H7 (cell line): ENCODE measurements around the gene C1orf198. TPM values are rescaled to one million over a fixed set of nuclear protein-coding genes. Genes with fewer than 3 reads are reported as not detected.

Experiments used
- DNase-seq: peaks from one replicate; pipeline ENCODE4 v3.0.0; 2012
- H3K27me3 ChIP-seq: 2 replicates; pipeline ENCODE4 v1.6.0; 2011; ENCODE audit warnings: mild to moderate bottlenecking, low read length; ENCODE audit not compliant: control insufficient read depth, insufficient read depth
- H3K36me3 ChIP-seq: replicated peaks from 2 replicates; pipeline ENCODE4 v1.5.1; 2011; ENCODE audit warnings: low read length; ENCODE audit not compliant: control insufficient read depth, insufficient read depth
- H3K4me3 ChIP-seq: 2 replicates; pipeline ENCODE4 v1.5.1; 2011; ENCODE audit warnings: low read depth, mild to moderate bottlenecking, control low read depth, low read length, moderate library complexity; ENCODE audit not compliant: insufficient read depth
- total RNA-seq: library from RNA; depleted of rRNA; stranded (reverse); fragments of >200 nt; shearing (Covaris generic); gene quantifications from 2 replicates; pipeline ENCODE4 v1.2.3, GENCODE V29; 2014

C1orf198 gene
- total RNA-seq, 1 experiment from 2014 or later: 52.0 TPM

GRCh38 chr1:230843503-230844309 is 24.6 kb downstream of the C1orf198 start:
- no peak for DNase-seq
- Histone ChIP-seq H3K4me3 (no peak overlapping the region), H3K36me3 (peaks cover 6% of the 10 kb centered on the region; the same call in 1 of the 2 replicates), H3K27me3 (no peaks in the 10 kb centered on the region)

GRCh38 chr1:230842801-230843200 is 25.5 kb downstream of the C1orf198 start:
- H3K4me3 ChIP-seq: no peak overlapping the region
- no peaks in the 10 kb centered on the region for H3K27me3 ChIP-seq
- DNase-seq: no peak
- peaks cover 6% of the 10 kb centered on the region; the same call in 1 of the 2 replicates for H3K36me3 ChIP-seq

GRCh38 chr1:230839173-230839572 is 29.1 kb downstream of the C1orf198 start:
- H3K4me3 ChIP-seq: no peak overlapping the region
- no peaks in the 10 kb centered on the region for H3K27me3 ChIP-seq
- no peak for DNase-seq
- peaks cover 6% of the 10 kb centered on the region; the same call in 1 of the 2 replicates for H3K36me3 ChIP-seq

GRCh38 chr1:230836793-230837192 is 31.5 kb downstream of the C1orf198 start:
- DNase-seq: no peak

GRCh38 chr1:230836347-230836746 is 32.0 kb downstream of the C1orf198 start:
- no peak for DNase-seq
- no peak overlapping the region for H3K4me3 ChIP-seq
- H3K27me3 ChIP-seq: no peaks in the 10 kb centered on the region
- H3K36me3 ChIP-seq: no peaks in the 10 kb centered on the region

More at GRCh38 chr1:230836793-230837192, 31.5 kb downstream of the C1orf198 start:
- Histone ChIP-seq H3K36me3 (no peaks in the 10 kb centered on the region), H3K4me3 (no peak overlapping the region), H3K27me3 (no peaks in the 10 kb centered on the region)

- H3K27me3 ChIP-seq: no peaks in the 10 kb centered on the region
- H3K4me3 ChIP-seq: no peak overlapping the region
- no peak for DNase-seq
- H3K36me3 ChIP-seq: no peaks in the 10 kb centered on the region
These were observed 34.0 kb downstream of the C1orf198 start for GRCh38 chr1:230834292-230834691.

- no peak overlapping the region for H3K4me3 ChIP-seq
- DNase-seq: no peak
- no peaks in the 10 kb centered on the region for H3K36me3 ChIP-seq
- no peaks in the 10 kb centered on the region for H3K27me3 ChIP-seq
These were observed 34.8 kb downstream of the C1orf198 start for GRCh38 chr1:230833511-230833910.

GRCh38 chr1:230832476-230832875 is 35.8 kb downstream of the C1orf198 start:
- Histone ChIP-seq H3K4me3 (no peak overlapping the region), H3K36me3 (no peaks in the 10 kb centered on the region), H3K27me3 (no peaks in the 10 kb centered on the region)
- DNase-seq: no peak

GRCh38 chr1:230831771-230832170 is 36.5 kb downstream of the C1orf198 start:
- Histone ChIP-seq H3K4me3 (no peak overlapping the region), H3K36me3 (no peaks in the 10 kb centered on the region), H3K27me3 (no peaks in the 10 kb centered on the region)
- no peak for DNase-seq

- no peak for DNase-seq
- H3K36me3 ChIP-seq: no peaks in the 10 kb centered on the region
- no peaks in the 10 kb centered on the region for H3K27me3 ChIP-seq
- no peak overlapping the region for H3K4me3 ChIP-seq
These were observed 39.9 kb downstream of the C1orf198 start for GRCh38 chr1:230828421-230828820.

- H3K36me3 ChIP-seq: no peaks in the 10 kb centered on the region
- DNase-seq: no peak
- H3K27me3 ChIP-seq: no peaks in the 10 kb centered on the region
- H3K4me3 ChIP-seq: no peak overlapping the region
These were observed 40.5 kb downstream of the C1orf198 start for GRCh38 chr1:230827801-230828200.

- H3K36me3 ChIP-seq: no peaks in the 10 kb centered on the region
- DNase-seq: no peak
- H3K27me3 ChIP-seq: no peaks in the 10 kb centered on the region
- no peak overlapping the region for H3K4me3 ChIP-seq
These were observed 41.1 kb downstream of the C1orf198 start for GRCh38 chr1:230827081-230827681.

- Histone ChIP-seq H3K27me3 (no peaks in the 10 kb centered on the region), H3K4me3 (no peak overlapping the region), H3K36me3 (no peaks in the 10 kb centered on the region)
- no peak for DNase-seq
These were observed 42.0 kb downstream of the C1orf198 start for GRCh38 chr1:230826166-230826875.

- Histone ChIP-seq H3K4me3 (no peak overlapping the region), H3K27me3 (no peaks in the 10 kb centered on the region), H3K36me3 (no peaks in the 10 kb centered on the region)
- DNase-seq: no peak
These were observed 42.6 kb downstream of the C1orf198 start for GRCh38 chr1:230825761-230826160.
